ENCODE measurements around the gene MYO1E. TPM values are rescaled to one million over a fixed set of nuclear protein-coding genes. Genes with fewer than 3 reads are reported as not detected.

Gene MYO1E
- total RNA-seq, 1 donor from 2014 or later = 403 TPM

- no peak overlapping the region for H3K4me3 ChIP-seq (ENCODE audit: low read depth, low read length)
- DNase-seq (ENCODE audit: low read depth) = peak; percentile 88
- no peak for TF ChIP-seq CTCF (conservative IDR thresholded peaks at IDR 0.05; ENCODE audit: low read depth, low read length)
Measured at GRCh38 chr15:59296181-59296617, 76.5 kb downstream of the MYO1E start.

GRCh38 chr15:59295261-59296001 is 77.2 kb downstream of the MYO1E start:
- TF ChIP-seq CTCF (conservative IDR thresholded peaks at IDR 0.05; ENCODE audit: low read depth, low read length) = no peak
- no peak for DNase-seq (ENCODE audit: low read depth)
- H3K4me3 ChIP-seq (ENCODE audit: low read depth, low read length) = no peak overlapping the region

- TF ChIP-seq CTCF (conservative IDR thresholded peaks at IDR 0.05; ENCODE audit: low read depth, low read length) = no peak
- H3K4me3 ChIP-seq (ENCODE audit: low read depth, low read length) = no peak overlapping the region
- DNase-seq (ENCODE audit: low read depth) = no peak
Measured at GRCh38 chr15:59294574-59295260, 78.0 kb downstream of the MYO1E start.

GRCh38 chr15:59292442-59293151 is 80.1 kb downstream of the MYO1E start:
- no peak for DNase-seq (ENCODE audit: low read depth)
- no peak overlapping the region for H3K4me3 ChIP-seq (ENCODE audit: low read depth, low read length)
- no peak for TF ChIP-seq CTCF (conservative IDR thresholded peaks at IDR 0.05; ENCODE audit: low read depth, low read length)

- DNase-seq (ENCODE audit: low read depth) = no peak
- no peak overlapping the region for H3K4me3 ChIP-seq (ENCODE audit: low read depth, low read length)
- TF ChIP-seq CTCF (conservative IDR thresholded peaks at IDR 0.05; ENCODE audit: low read depth, low read length) = no peak
Measured at GRCh38 chr15:59291213-59291549, 81.5 kb downstream of the MYO1E start.

GRCh38 chr15:59290295-59291212 is 82.1 kb downstream of the MYO1E start:
- no peak for TF ChIP-seq CTCF (conservative IDR thresholded peaks at IDR 0.05; ENCODE audit: low read depth, low read length)
- H3K4me3 ChIP-seq (ENCODE audit: low read depth, low read length) = no peak overlapping the region
- no peak for DNase-seq (ENCODE audit: low read depth)

Data from epithelial cell of proximal tubule (primary cell).